Osteocyte (in vitro differentiated cells): ENCODE measurements around the gene FAM13B. TPM values are rescaled to one million over a fixed set of nuclear protein-coding genes. Genes with fewer than 3 reads are reported as not detected.

ENCODE experiments used
- DNase-seq: peaks from one replicate; pipeline ENCODE4 v3.0.0; 2021; ENCODE audit warnings: mixed read lengths; ENCODE audit not compliant: unreplicated experiment; ENCODE audit errors: extremely low spot score
- H3K27ac Mint-ChIP-seq: one replicate; pipeline ENCODE4 v1.8.0; 2021; ENCODE audit warnings: mild to moderate bottlenecking, mixed read lengths; ENCODE audit not compliant: unreplicated experiment
- H3K27me3 Mint-ChIP-seq: one replicate; pipeline ENCODE4 v1.8.0; 2021; ENCODE audit warnings: mixed read lengths; ENCODE audit not compliant: unreplicated experiment
- H3K36me3 Mint-ChIP-seq: one replicate; pipeline ENCODE4 v1.8.0; 2021; ENCODE audit warnings: mixed read lengths; ENCODE audit not compliant: unreplicated experiment
- H3K4me1 Mint-ChIP-seq: one replicate; pipeline ENCODE4 v1.8.0; 2021; ENCODE audit warnings: mixed read lengths; ENCODE audit not compliant: unreplicated experiment
- H3K4me3 Mint-ChIP-seq: one replicate; pipeline ENCODE4 v1.8.0; 2021; ENCODE audit warnings: mild to moderate bottlenecking, moderate library complexity, mixed read lengths; ENCODE audit not compliant: unreplicated experiment
- H3K9me3 Mint-ChIP-seq: one replicate; pipeline ENCODE4 v1.8.0; 2021; ENCODE audit warnings: mixed read lengths; ENCODE audit not compliant: unreplicated experiment
- CTCF ChIP-seq: fragments of 200-600 bp; sonication (generic); IDR thresholded peaks from 2 replicates; pipeline ENCODE4 v1.5.0; 2021; ENCODE audit warnings: antibody characterized with exemption, mild to moderate bottlenecking, moderate library complexity
- total RNA-seq: library from RNA; stranded (reverse); gene quantifications from 2 replicates; pipeline ENCODE4 v1.2.1, GENCODE V29; 2021

The FAM13B gene
- total RNA-seq, 1 donor from 2014 or later = 42.7 TPM

- Mint-ChIP-seq H3K36me3 (peaks cover 24% of the 10 kb centered on the region), H3K4me3 (no peak overlapping the region), H3K27me3 (no peaks in the 10 kb centered on the region), H3K27ac (peak overlapping the region; percentile 43), H3K4me1 (peaks cover 2% of the 10 kb centered on the region), H3K9me3 (no peaks in the 10 kb centered on the region)
- no peak for TF ChIP-seq CTCF
- DNase-seq = no peak
Measured at GRCh38 chr5:137960819-137961218, 72.1 kb downstream of the FAM13B start.

GRCh38 chr5:137960141-137960540, 72.7 kb downstream of the FAM13B start:
- H3K27ac Mint-ChIP-seq = no peak overlapping the region
- DNase-seq = no peak
- no peak overlapping the region for H3K4me3 Mint-ChIP-seq
- no peaks in the 10 kb centered on the region for H3K27me3 Mint-ChIP-seq
- no peaks in the 10 kb centered on the region for H3K9me3 Mint-ChIP-seq
- peaks cover 2% of the 10 kb centered on the region for H3K4me1 Mint-ChIP-seq
- TF ChIP-seq CTCF = no peak
- H3K36me3 Mint-ChIP-seq = peaks cover 20% of the 10 kb centered on the region

GRCh38 chr5:137959488-137959887, 73.4 kb downstream of the FAM13B start:
- no peak for DNase-seq

GRCh38 chr5:137957948-137958347, 74.9 kb downstream of the FAM13B start:
- Mint-ChIP-seq H3K36me3 (peaks cover 26% of the 10 kb centered on the region), H3K27me3 (no peaks in the 10 kb centered on the region), H3K4me3 (no peak overlapping the region), H3K27ac (no peak overlapping the region), H3K4me1 (peaks cover 16% of the 10 kb centered on the region), H3K9me3 (no peaks in the 10 kb centered on the region)
- DNase-seq = no peak
- no peak for TF ChIP-seq CTCF

More at GRCh38 chr5:137959488-137959887, 73.4 kb downstream of the FAM13B start:
- Mint-ChIP-seq H3K36me3 (peaks cover 20% of the 10 kb centered on the region), H3K4me1 (peaks cover 5% of the 10 kb centered on the region), H3K27ac (no peak overlapping the region), H3K27me3 (no peaks in the 10 kb centered on the region), H3K4me3 (no peak overlapping the region), H3K9me3 (no peaks in the 10 kb centered on the region)
- no peak for TF ChIP-seq CTCF

- no peak for TF ChIP-seq CTCF
- peaks cover 16% of the 10 kb centered on the region for H3K4me1 Mint-ChIP-seq
- DNase-seq = no peak
- H3K36me3 Mint-ChIP-seq = peaks cover 38% of the 10 kb centered on the region
- peak overlapping the region; percentile 58 for H3K4me3 Mint-ChIP-seq
- no peaks in the 10 kb centered on the region for H3K9me3 Mint-ChIP-seq
- no peaks in the 10 kb centered on the region for H3K27me3 Mint-ChIP-seq
- peak overlapping the region; percentile 82 for H3K27ac Mint-ChIP-seq
Measured at GRCh38 chr5:137954131-137954879, 78.6 kb downstream of the FAM13B start.
